Measurements from ENCODE around the gene NPR1.
"Not testable (repeated sequence)": the region's sequence is repeated elsewhere in the genome, so short reads cannot be mapped to it uniquely, and the experiment has no call there.

Gene NPR1

DNA sequence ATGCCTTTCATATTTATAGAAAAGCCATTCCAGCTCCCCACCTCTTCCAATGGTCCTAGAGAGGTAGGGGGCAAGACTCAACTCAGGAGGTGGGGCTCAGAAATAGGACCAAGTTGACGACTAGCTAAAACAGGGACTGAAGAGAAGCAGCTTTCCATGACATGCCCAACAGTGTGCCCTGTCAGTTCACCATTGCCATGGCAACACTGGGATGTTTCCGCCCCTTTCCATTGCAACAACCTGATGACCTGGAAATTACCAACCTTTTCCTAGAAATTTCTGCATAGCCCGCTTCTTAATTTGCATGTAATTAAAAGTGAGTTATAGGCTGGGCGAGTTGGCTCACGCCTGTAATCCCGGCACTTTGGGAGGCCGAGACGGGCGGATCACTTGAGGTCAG lies 27.0 kb downstream of the NPR1 start:
- DNase-seq (ENCODE audit: low read depth) = no peak
- H3K4me3 ChIP-seq (ENCODE audit: low read depth, low read length) = no peak overlapping the region
- TF ChIP-seq, protein P1, sequence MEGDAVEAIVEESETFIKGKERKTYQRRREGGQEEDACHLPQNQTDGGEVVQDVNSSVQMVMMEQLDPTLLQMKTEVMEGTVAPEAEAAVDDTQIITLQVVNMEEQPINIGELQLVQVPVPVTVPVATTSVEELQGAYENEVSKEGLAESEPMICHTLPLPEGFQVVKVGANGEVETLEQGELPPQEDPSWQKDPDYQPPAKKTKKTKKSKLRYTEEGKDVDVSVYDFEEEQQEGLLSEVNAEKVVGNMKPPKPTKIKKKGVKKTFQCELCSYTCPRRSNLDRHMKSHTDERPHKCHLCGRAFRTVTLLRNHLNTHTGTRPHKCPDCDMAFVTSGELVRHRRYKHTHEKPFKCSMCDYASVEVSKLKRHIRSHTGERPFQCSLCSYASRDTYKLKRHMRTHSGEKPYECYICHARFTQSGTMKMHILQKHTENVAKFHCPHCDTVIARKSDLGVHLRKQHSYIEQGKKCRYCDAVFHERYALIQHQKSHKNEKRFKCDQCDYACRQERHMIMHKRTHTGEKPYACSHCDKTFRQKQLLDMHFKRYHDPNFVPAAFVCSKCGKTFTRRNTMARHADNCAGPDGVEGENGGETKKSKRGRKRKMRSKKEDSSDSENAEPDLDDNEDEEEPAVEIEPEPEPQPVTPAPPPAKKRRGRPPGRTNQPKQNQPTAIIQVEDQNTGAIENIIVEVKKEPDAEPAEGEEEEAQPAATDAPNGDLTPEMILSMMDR (IDR thresholded peaks at IDR 0.05; ENCODE audit: low read depth, low read length) = no peak
- TF ChIP-seq, protein P2, sequence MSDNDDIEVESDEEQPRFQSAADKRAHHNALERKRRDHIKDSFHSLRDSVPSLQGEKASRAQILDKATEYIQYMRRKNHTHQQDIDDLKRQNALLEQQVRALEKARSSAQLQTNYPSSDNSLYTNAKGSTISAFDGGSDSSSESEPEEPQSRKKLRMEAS (IDR thresholded peaks at IDR 0.05; ENCODE audit: low read depth, low read length) = no peak
- TF ChIP-seq MYC (IDR thresholded peaks at IDR 0.05; ENCODE audit: low read depth, low read length) (no peak), POLR2A (IDR thresholded peaks at IDR 0.05; ENCODE audit: extremely low read depth, insufficient read length) (no peak)

DNA sequence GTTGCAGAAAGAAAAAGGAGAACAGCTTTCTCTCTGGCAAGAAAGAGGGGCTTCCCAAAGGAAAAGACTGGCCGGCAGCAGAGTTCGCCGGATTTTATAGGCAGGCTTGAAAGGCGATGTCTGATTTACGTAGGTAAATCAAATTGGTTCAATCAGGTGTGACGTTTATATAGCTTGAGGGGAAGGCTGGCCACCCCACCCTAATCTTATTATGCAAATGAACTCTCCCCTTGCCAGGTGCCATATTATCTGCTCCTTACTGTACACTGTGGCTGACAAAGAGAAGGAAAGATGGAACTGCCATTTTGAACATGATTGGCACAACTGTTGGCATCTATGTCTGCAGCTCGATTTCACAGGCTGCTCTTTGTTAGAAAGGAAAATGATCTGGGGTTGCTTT lies 32.5 kb downstream of the NPR1 start:
- TF ChIP-seq MYC (IDR thresholded peaks at IDR 0.05; ENCODE audit: low read depth, low read length) (no peak), POLR2A (IDR thresholded peaks at IDR 0.05; ENCODE audit: extremely low read depth, insufficient read length) (no peak)
- TF ChIP-seq, protein P2 (IDR thresholded peaks at IDR 0.05; ENCODE audit: low read depth, low read length) = no peak
- TF ChIP-seq, protein P1 (IDR thresholded peaks at IDR 0.05; ENCODE audit: low read depth, low read length) = no peak
- no peak for DNase-seq (ENCODE audit: low read depth)
- no peak overlapping the region for H3K4me3 ChIP-seq (ENCODE audit: low read depth, low read length)

DNA sequence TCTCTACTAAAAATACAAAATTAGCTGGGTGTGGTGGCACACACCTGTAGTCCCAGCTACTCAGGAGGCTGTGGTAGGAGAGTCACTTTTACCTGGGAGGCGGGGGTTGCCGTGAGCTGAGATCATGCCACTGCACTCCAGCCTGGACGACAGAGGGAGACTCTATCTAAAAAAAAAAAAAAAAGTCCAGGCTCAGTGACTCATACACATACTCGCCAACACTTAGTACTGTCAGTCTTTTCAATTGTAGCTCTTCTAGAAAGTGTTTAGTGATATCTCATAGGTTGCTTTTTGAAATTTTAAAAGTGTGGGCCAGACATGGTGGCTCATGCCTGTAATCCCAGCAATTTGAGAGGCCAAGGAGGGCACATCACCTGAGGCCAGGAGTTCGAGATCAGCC lies 37.7 kb downstream of the NPR1 start:
- H3K4me3 ChIP-seq (ENCODE audit: low read depth, low read length); DNase-seq (ENCODE audit: low read depth): not testable (repeated sequence)

DNA sequence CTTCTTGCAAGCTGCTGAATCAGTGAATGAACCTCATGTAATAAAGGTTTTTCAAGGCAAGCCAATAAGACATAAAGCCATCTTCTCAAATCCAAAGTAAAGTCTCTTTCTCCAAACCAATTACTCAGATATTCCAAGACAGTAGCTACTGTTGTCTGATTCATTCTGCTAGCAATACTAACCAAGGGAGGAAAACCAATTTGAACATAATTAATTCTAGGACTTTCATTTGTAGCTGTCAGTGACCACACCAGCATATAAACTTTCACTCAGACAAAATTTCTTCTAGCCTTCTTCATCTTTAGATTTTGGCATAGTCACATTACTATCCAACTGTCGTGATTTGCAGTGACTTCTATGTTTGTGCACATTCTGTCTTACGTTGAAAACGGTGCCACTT lies 38.8 kb downstream of the NPR1 start:
- no peak for DNase-seq (ENCODE audit: low read depth)
- no peak for TF ChIP-seq POLR2A (IDR thresholded peaks at IDR 0.05; ENCODE audit: extremely low read depth, insufficient read length)
- no peak for TF ChIP-seq MYC (IDR thresholded peaks at IDR 0.05; ENCODE audit: low read depth, low read length)
- TF ChIP-seq, protein P2 (IDR thresholded peaks at IDR 0.05; ENCODE audit: low read depth, low read length) = no peak
- H3K4me3 ChIP-seq (ENCODE audit: low read depth, low read length) = no peak overlapping the region

DNA sequence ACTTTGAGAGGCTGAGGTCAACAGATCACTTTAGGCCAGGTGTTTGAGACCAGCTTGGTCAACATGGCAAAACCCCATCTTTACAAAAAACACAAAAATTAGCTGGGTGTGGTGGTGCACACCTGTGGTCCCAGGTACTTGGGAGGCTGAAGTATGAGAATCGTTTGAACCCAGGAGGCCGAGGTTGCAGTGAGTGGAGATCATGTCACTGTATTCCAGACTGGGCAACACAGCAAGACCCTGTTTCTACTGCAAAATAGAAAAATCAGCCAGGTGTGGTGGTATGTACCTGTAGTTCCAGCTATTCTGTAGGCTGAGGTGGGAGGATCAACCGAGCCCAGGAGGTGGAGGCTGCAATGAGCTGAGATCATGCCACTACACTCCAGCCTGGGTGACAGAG lies 45.2 kb downstream of the NPR1 start:
- DNase-seq (ENCODE audit: low read depth) = no peak
- TF ChIP-seq, protein P1 (IDR thresholded peaks at IDR 0.05; ENCODE audit: low read depth, low read length) = no peak
- TF ChIP-seq POLR2A (IDR thresholded peaks at IDR 0.05; ENCODE audit: extremely low read depth, insufficient read length) (no peak), MYC (IDR thresholded peaks at IDR 0.05; ENCODE audit: low read depth, low read length) (no peak)
- TF ChIP-seq, protein P2 (IDR thresholded peaks at IDR 0.05; ENCODE audit: low read depth, low read length) = no peak
- H3K4me3 ChIP-seq (ENCODE audit: low read depth, low read length) = no peak overlapping the region

DNA sequence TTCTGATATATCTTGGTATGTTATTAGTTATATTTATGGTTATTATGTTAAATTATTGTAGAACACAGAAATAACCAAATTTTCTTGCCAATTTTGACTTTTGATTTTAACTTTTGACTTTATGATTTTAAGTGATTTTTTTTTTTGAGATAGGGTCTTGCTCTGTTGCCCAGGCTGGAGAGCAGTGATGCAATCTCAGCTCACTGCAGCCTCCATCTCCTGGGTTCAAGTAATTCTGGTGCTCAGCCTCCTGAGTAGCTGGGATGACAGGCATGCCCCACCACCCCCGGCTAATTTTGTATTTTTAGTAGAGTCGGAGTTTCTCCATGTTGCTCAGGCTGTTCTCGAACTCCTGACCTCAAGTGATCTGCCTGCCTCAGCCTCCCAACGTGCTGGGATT lies 46.1 kb downstream of the NPR1 start:
- DNase-seq (ENCODE audit: low read depth); H3K4me3 ChIP-seq (ENCODE audit: low read depth, low read length): not testable (repeated sequence)

DNA sequence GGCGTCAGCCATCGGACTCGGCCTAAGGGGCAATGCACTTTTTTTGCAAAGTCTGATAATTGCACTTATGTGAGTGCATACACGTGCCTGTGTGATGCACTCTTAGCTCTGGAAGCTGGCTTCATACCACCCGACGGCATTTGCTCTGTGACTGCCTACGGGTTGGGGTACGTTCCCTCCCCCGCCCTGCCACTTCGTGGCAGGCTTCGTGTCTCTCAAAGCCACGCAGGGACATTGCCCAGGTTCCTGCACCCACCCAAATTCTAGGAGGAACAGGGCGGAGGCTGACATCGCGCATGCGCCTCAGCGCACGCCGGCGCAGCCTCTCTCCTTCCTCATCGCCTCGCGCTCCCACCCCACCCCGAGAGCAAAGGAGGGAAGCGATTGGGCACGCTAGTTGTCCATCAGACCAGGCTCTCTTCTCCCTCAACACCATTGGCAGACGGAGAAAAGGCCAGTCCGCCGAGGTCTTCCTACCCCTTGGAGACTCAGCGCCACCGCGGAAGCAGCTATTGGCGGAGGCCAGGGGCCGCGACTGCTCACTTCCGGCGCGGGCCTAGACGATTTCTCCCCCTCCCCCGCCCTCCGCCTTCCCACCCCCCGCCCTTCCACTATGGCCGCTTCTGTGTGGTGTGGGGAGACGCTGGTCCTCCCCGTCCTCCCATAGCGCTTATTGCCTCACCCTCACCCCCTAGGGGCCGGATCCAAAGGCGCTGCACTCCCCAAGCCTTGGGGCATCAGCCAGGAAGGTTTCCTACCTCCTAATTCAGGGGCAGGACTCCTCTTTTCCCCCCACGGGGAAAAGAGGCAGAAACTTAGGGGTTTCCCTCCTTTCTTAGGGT lies 49.2 kb downstream of the NPR1 start, which contains the start of gene INTS3:
INTS3 (plus strand) TSS at position 588 of the 842 bp plus-strand sequence. CDS start 585 bp downstream, outside the sequence.
- peak; percentile 100 for DNase-seq (ENCODE audit: low read depth)
- H3K4me3 ChIP-seq (ENCODE audit: low read depth, low read length) = peak within 1 kb of the TSS; percentile 75
- TF ChIP-seq, protein P2 (IDR thresholded peaks at IDR 0.05; ENCODE audit: low read depth, low read length) = peak; percentile 76
- TF ChIP-seq POLR2A (IDR thresholded peaks at IDR 0.05; ENCODE audit: extremely low read depth, insufficient read length) (peak; percentile 91), MYC (IDR thresholded peaks at IDR 0.05; ENCODE audit: low read depth, low read length) (peak; percentile 46; the same call in 1 of the 2 replicates)
- TF ChIP-seq, protein P1 (IDR thresholded peaks at IDR 0.05; ENCODE audit: low read depth, low read length) = peak; percentile 18

Measured in NB4 (cell line).